ENCODE measurements around the gene CATSPERD.
"Not testable (repeated sequence)": the region's sequence is repeated elsewhere in the genome, so short reads cannot be mapped to it uniquely, and the experiment has no call there.

The CATSPERD gene

GRCh38 chr19:5686326-5686646, 34.2 kb upstream of the CATSPERD start:
- no peak for DNase-seq

- DNase-seq = peak; percentile 95
Observed at GRCh38 chr19:5686647-5687359, 33.6 kb upstream of the CATSPERD start.

- no peak for DNase-seq
Observed at GRCh38 chr19:5687360-5688198, 32.9 kb upstream of the CATSPERD start.

- not testable (repeated sequence) for DNase-seq
Observed at GRCh38 chr19:5688262-5688881, 32.1 kb upstream of the CATSPERD start.

GRCh38 chr19:5690125-5690954, 30.1 kb upstream of the CATSPERD start, which contains the start of gene RPL36:
Gene RPL36 (plus strand): TSS chr19:5690295. CDS start chr19:5690508, 213 bp downstream.
- DNase-seq = peak; percentile 99

GRCh38 chr19:5690955-5691821, 29.2 kb upstream of the CATSPERD start:
- peak; percentile 43 for DNase-seq

GRCh38 chr19:5691822-5692722, 28.4 kb upstream of the CATSPERD start:
- DNase-seq = no peak

- no peak for DNase-seq
Observed at GRCh38 chr19:5692723-5693194, 27.7 kb upstream of the CATSPERD start.

GRCh38 chr19:5693195-5694166, 27.0 kb upstream of the CATSPERD start:
- DNase-seq = no peak

- no peak for DNase-seq
Observed at GRCh38 chr19:5694167-5694955, 26.1 kb upstream of the CATSPERD start.

GRCh38 chr19:5694956-5695648, 25.3 kb upstream of the CATSPERD start:
- DNase-seq = no peak

GRCh38 chr19:5695649-5696195, 24.7 kb upstream of the CATSPERD start:
- DNase-seq = no peak

GRCh38 chr19:5696196-5697021, 24.0 kb upstream of the CATSPERD start:
- no peak for DNase-seq

- no peak for DNase-seq
Observed at GRCh38 chr19:5697022-5697889, 23.2 kb upstream of the CATSPERD start.

- no peak for DNase-seq
Observed at GRCh38 chr19:5697890-5698634, 22.4 kb upstream of the CATSPERD start.

All from CD4-positive, alpha-beta T cell treated with Interleukin-10 for 1 hour (primary cell).